ENCODE data around the gene SYNDIG1. TPM values are rescaled to one million over a fixed set of nuclear protein-coding genes. Genes with fewer than 3 reads are reported as not detected.

Gene SYNDIG1
- total RNA-seq, 1 experiment from 2014 or later: 0.11 TPM

DNA sequence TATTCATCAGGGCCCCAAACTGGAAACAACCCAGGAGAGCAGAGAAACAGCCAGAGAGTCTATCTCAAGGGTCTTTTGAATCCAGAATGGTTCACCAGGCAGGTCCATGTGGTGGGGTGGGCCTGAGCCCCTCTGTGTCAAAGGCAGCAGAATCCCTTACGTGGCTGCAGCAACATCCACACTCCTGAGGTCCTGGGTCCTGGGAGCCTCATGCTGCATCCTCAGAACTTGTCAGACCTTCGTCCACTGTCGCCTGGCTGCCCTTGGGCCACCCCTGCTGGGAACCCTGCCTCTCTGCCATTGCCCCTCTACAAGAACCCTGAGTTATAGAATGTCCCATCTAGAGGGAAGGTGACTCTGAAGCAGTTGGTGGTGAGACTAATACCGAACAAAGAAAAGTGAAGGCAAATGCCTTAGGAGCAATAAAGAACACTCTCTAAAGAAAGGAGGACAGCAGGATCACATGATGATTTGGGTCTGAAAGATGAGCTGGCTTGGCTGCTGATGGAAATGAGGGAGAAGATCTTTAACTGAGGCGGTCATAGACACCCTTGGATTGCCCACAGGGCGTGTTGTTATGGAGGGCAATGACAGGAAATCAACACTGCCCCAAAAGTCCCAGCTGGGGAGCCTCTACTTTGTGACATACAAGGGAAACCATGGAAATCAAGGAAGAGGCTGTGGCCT, 161.2 kb downstream of the SYNDIG1 start:
- no peak for DNase-seq (ENCODE audit: low read depth)

DNA sequence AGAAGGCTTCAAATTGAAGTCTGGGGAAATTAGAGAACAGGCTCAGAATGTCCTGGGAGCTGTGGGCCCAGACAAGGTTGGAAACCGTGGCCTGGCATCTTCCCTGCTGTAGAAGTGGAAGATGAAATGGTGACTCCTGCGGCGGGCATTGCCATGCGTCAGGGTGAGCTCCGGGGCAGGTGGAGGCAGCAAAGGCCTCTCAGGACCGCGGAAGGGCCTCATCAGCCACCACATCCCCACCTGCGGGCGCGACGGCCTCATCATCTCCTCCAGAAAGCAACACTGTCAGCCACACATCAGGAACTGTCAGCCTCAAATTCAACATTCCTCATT, 161.7 kb downstream of the SYNDIG1 start:
- DNase-seq (ENCODE audit: low read depth): no peak

DNA sequence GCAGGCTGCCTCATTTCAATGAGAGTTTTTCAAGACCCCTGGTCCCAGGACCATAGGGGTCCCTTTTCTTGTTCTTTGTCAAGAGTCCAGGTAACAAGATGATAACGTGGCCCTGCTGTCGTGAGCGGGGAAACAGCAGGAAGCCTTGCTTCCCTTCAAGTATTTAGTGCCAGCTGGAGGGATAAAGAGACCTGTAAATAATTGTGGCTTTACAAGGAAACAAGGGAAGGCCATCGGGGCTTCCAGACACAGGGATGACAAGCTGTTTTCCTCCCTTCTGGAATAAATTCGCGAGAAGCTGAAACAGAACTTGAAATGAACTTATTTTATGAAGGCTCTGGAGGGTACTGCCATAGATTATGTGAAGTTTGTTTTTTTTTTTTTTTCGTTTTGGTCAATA, 163.2 kb downstream of the SYNDIG1 start:
- DNase-seq (ENCODE audit: low read depth): no peak

GRCh38 chr20:24633026-24633425, 163.6 kb downstream of the SYNDIG1 start:
- no peak for DNase-seq (ENCODE audit: low read depth)

DNA sequence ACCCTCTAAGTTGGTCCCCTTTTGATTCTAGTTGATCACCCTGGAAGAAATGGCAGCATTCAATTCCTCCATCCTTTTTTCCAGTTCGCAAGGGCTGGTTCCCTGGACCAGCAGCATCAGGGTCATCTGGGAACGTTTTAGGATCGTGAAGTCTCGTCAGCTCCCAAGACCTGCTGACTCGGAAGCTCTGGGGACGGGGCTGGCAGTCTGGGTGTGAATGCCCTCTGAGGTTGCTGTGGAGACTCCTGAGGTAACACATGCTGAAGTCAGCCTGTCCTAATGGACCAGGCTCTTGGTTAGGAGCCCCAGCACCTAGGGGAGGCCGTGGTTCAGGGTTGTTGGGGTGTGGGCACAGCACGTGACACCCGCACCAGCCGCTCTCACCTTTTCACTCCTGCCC, 164.1 kb downstream of the SYNDIG1 start:
- no peak for DNase-seq (ENCODE audit: low read depth)

DNA sequence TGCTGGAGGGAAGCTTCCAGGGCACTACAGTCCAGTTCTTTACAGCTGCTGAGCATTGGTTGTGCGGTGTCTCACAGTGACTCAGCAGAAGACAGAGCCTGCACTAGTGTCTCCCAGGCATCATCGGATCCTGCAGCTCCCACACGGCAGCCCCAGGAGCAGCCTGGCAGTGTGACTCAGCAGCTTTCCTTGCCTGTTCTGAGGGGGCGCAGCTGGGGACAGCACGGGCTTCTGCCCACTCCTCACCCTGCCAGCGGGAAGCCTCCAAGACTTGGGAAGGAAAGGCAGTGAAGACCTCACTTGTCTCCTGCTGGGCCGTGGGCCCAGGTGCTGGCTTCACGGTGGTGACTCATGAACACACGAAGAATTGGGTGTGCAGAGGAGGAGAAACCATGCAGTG, 165.4 kb downstream of the SYNDIG1 start:
- peak; percentile 91 for DNase-seq (ENCODE audit: low read depth)

DNA sequence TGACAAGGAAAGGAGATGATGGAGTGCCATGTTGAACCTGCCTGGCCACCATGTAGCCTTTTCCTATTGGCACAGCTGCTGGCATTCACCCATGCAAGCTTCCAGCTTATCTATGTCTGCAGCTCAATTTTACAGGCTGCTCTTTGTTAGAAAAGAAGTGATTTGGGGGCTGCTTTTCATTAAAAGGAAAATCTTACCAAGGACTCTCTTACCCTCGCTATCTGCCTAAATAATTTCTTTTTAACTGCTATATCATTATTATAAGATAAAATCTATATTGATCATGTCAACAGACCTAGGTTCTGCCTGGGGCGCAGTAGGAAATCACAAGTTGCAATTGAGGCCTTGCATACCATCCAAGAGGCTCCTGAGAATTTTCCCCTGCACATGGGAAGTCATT, 167.2 kb downstream of the SYNDIG1 start:
- DNase-seq (ENCODE audit: low read depth): no peak

DNA sequence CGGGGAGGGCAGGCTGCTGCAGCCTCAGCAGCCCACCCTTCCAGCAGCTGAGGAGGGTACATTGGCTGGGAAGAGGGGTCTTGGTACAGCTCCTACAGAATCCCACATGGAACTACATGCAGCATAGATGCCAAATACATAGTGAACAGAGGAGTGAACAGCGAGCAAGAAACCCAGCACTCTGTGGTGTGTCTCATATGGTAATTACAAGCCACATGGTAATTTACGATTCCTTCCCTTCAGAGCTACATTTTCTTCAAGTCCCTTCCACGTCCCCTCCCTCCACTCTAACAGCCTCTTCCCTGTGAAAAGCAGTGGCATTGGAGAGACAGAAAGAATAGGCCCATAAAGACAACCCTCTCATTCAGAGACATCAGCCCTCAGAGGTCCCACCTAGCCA, 167.7 kb downstream of the SYNDIG1 start:
- DNase-seq (ENCODE audit: low read depth): no peak

DNA sequence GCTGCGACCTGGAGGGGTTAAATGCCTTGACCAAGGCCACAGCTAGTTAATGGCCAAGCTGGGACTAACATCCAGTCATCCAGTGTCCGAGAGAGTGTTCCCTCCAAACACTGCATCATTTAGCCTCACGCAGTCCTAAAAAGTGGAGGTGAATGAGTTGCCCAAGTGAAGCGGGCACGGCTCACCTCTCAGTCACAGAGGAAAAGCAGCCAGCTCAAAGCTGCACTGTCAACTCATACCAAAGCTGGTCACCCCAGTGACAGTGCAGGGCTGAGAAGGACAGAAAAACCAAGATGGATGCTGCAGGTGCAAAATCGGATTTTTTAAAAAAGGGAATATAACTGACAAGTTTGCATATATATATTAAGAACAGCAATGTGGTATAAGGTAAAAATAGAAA, 168.5 kb downstream of the SYNDIG1 start:
- no peak for DNase-seq (ENCODE audit: low read depth)

DNA sequence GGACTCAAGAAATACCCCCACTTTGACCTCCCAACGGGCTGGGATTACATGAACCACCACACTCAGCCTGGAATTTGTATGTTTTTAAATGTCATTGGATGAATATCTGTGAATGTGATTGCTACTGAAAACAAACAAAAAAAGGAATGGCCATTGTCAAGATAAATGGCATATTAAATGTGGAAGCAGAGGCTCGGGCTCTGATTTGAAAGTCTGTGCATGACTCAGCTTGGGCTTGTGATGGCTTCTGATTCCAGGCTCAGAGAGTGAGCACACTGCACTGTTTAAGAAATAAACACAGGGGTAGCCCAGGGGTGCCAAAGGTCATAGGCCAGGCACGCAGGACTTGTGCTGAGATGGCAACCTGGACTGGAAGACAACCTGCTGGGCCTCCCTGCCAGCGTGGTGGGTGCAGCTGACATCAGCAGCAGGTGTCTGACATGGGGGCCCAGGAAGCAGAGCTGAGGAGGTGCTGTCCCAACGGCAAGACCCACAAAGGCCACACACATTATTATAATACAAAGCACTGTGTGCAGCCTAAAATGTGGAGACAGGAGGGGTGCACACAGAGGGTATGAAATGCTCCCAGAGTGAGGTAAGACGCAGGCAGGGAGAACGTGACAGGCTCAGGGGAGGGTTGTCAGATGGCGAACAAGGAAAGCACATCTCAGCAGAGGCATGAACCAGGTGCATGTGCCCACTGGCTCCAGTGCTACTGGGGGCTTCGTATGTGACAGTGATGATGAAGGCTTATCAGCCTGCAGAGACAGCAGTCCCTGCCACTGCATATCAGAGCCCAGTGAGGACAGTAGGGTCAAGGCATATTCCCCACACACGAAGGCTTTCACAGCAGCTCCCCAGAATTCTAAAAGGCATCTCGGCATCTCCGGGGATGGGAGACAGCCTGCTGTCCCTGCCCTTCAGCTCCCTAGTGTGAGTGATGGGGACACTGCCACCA, 169.4 kb downstream of the SYNDIG1 start:
- no peak for DNase-seq (ENCODE audit: low read depth)

DNA sequence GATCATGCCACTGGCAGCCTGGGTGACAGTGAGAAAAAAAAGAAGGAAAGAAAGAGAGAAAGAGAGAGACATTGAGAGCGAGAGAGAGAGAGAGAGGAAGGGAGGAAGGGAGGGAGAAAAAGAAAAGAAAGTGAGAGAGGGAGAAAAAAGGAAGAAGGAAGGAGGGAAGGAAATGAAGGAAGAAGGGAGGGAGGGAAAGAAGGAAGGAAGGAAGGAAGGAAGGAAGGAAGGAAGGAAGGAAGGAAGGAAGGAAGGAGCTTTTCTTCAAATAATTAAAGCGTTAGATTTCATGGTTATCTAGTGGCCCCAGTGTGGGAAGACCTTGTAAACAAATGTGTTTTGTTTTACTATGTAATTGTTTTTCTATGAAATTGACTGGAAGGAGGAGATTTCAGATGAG, 170.8 kb downstream of the SYNDIG1 start:
- no peak for DNase-seq (ENCODE audit: low read depth)

DNA sequence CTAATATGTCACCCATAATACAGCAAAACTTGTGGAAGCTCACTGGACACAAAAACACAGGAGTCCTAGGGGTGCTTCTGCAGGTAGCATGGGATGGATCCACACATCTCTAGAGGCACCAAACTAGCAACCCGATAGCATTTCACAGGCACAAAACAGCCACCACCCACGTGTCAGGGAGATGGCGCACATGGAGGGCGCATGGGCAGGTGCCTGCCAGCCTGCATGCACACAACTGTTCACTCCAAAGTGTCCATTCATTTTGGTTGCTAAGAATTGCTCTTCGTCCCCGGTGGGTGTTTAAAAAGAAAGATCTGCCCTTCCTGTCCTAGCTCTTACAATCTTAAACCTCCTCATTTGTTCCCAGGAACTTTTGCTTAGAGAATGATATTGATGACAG, 171.3 kb downstream of the SYNDIG1 start:
- DNase-seq (ENCODE audit: low read depth): no peak

DNA sequence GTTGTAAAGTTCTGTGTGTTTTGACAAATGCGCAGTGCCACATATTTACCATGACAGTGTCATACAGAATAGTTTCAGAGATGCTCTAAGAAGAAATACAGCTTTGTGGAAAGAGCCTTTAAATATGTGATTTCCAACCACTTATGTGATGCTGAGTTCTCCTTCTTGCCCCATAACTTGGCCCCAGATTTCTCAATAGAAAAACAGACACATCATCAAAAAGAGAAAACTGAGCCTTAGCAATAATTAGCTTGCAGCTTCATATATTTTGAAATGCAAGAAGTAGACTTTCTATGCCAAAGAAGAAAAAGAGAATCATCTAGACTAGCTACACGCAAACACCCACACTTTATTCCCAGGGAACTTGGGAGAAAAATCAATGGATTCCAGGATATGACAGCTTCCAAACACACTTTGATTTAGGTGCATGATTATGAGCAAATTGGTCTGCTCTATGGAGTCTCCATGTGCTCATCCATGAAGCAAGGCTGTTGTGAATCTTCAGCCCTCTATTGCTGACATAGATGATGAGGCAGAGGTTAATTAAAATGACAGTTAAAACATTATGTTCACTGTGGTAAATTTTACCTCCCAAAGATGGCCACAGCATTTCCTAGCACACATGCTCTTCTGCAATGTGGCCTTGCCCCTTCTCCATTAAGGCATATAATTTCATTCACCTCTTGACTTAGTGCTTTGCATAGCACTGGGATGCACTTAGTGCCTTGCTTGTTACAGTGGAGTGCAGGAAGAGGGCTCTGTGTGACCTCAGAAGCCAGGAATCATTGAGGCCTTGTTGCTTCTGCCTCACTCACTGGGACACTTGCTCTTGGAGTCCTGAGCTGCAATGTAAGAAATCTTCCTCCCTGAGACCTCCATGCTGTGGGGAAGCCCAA, 174.6 kb downstream of the SYNDIG1 start:
- DNase-seq (ENCODE audit: low read depth): no peak

GRCh38 chr20:24646321-24646720, 176.9 kb downstream of the SYNDIG1 start:
- DNase-seq (ENCODE audit: low read depth): no peak

GRCh38 chr20:24647713-24648112, 178.3 kb downstream of the SYNDIG1 start:
- no peak for DNase-seq (ENCODE audit: low read depth)

DNA sequence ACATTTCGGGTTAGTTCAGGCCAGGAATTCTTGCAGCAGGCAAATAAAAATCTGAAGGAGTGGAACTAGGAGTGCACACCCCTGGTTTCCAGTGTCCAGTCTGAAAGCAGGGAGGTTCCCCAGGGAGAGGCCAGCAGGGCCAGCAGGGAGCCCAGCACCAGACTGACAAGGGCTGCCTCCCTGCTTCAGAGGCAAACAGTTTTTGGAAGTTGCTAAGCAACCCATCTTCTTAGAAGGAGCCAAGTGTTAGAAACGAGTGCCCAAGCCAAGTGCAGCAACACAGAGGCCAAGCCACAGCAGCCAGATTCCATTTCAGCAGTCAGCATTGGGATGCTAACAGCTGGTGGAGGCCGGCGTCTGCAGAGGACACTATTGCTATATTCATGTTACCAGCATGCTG, 179.1 kb downstream of the SYNDIG1 start:
- peak; percentile 42 for DNase-seq (ENCODE audit: low read depth)

- DNase-seq (ENCODE audit: low read depth): no peak
Observed at GRCh38 chr20:24648919-24649318, 179.5 kb downstream of the SYNDIG1 start.

DNA sequence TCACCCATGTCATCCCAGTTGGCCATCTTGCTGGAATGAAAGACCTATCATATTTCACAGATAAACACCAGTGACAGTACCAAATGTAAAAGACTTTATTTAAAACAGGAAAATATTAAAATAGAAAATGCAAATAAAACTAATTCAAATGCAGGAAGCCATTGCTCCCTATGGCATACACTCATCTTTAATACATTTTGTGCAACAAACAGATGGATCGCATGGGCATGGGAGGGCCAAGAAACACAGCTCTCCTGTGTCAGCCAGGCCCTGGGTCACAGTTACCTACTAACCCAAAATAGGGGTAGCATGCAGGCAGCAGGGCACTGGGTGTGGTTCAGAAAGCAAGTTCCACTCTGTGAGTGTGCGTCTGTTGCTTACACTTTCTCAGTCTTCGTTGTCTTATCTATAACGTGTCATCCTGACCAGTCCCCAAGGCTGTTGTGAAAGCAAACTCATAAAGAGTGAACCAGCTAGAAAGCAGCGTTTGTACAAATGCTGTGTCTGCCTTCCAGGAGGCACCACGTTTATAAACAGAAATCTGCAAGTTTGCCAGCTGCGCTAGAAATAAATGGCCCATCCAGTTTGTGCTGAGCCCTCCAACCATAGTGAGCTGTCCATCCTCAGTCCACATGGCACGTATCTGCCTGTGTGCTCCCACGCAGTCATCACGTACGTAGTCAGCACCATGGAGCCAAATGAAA, 180.5 kb downstream of the SYNDIG1 start:
- DNase-seq (ENCODE audit: low read depth): no peak

DNA sequence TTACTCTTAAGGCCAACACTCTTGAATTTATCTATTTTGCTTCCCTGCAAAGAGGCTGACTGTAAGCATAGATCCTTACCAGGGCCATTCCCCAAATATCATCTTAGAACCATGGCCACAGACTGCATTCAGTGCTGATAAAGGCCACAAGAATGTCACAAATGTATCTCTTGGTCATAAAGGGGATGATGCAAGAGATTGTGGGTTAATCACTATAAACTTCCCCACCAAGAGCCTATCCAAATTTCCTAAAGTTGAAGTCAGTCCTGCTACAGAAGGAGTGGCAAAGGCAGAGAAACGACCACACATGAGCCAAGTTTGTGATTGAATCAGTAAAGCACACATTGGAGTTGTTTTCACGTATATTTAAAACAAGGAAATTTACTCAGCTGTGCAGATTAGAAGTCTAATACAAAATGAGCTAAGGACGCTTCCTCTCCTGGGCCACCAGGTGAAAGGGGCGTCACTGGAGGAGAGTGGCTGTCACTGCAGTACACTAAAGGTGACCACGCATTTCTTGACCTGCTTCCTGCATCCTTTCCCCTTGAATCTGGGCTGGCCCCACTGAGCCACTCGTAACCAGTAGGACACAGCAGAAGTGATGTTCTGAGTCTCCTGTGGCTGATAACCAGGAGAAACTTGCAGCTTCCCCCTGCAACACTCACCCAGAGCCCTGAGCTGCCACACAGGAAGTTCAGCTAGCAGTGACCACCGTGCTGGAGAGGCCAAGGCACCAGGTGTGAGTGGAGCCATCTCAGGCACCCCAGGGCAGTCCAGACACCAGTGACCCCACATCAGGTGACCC, 181.9 kb downstream of the SYNDIG1 start:
- peak; percentile 91 for DNase-seq (ENCODE audit: low read depth)

GRCh38 chr20:24651976-24652345, 182.5 kb downstream of the SYNDIG1 start:
- no peak for DNase-seq (ENCODE audit: low read depth)

DNA sequence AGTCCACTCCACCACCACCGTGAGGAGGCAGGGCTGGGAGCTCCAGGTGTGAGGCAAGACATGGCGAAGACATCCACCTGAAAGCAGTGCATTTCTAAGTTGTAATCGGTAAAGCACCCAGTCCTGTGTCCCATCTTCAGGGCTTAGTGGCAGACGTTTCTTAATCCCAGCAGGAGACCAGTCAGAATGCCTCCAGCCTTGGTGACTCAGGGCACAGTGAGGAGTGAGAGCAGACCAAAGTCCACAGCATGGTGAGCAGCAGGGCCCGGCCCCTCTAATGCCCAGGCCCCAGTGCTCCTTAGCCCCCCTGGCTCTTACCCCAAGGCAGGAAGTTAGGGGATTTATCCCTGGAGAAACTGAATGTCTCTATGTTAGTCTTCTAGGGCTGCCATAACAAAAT, 183.9 kb downstream of the SYNDIG1 start:
- DNase-seq (ENCODE audit: low read depth): peak; percentile 20

Measured in LHCN-M2 (cell line).